HEK293 (cell line): ENCODE data around the gene SLC35F4.

Experiments
- CTCF ChIA-PET: fragments of 350-600 bp; formaldehyde crosslinking; extraction: SDS; loops from one replicate; lab custom pipeline; 2021; ENCODE audit warnings: antibody characterized with exemption; lab: Yijun Ruan, JAX
- POLR2A ChIA-PET: fragments of 300-600 bp; formaldehyde crosslinking; extraction: SDS; loops from one replicate; lab custom pipeline; 2020; ENCODE audit warnings: antibody characterized with exemption, inconsistent platforms; lab: Yijun Ruan, JAX
- H3K27ac ChIP-seq: fragments of 200-500 bp; sonication (Bioruptor generic); 2 replicates; pipeline ENCODE4 v1.5.1; 2014; ENCODE audit warnings: low read depth, low read length, control low read depth, inconsistent platforms; ENCODE audit errors: extremely low read depth
- H3K36me3 ChIP-seq, 2 experiments: fragments of 200-500 bp in 1 of 2; sonication (Bioruptor generic) in 1 of 2; 1 replicate in 1 of 2; 2 replicates in 1 of 2; pipeline ENCODE4 v1.5.1; 2014 to 2017; ENCODE audit warnings: inconsistent platforms in 2 of 2, low read length in 2 of 2; ENCODE audit not compliant: control insufficient read depth in 2 of 2, insufficient read depth in 1 of 2
- H3K4me1 ChIP-seq: fragments of 200-500 bp; sonication (Bioruptor generic); 2 replicates; pipeline ENCODE4 v1.5.1; 2014; ENCODE audit warnings: mild to moderate bottlenecking, low read length, inconsistent platforms; ENCODE audit not compliant: control insufficient read depth, insufficient read depth
- H3K4me3 ChIP-seq: 2 replicates; pipeline ENCODE4 v1.5.1; 2011; ENCODE audit warnings: low read depth, mild to moderate bottlenecking, control low read depth, low read length, moderate library complexity
- H3K9me3 ChIP-seq: fragments of 200-500 bp; sonication (Bioruptor generic); 2 replicates; pipeline ENCODE4 v1.5.1; 2014; ENCODE audit warnings: low read depth, low read length, inconsistent platforms; ENCODE audit not compliant: control insufficient read depth, insufficient read depth
- BCL11B ChIP-seq: fragments of 450-650 bp; formaldehyde crosslinking; IDR thresholded peaks from 2 replicates; pipeline ENCODE4 v1.5.1; 2016; ENCODE audit warnings: low read depth, missing biosample characterization, missing genetic modification characterization
- HOXA7 ChIP-seq: sonication (generic); formaldehyde crosslinking; IDR thresholded peaks from 2 replicates; pipeline ENCODE4 v1.8.1; 2022; ENCODE audit warnings: missing genetic modification reagents, borderline replicate concordance
- SETDB1 ChIP-seq: IDR thresholded peaks from one replicate; pipeline ENCODE4 v1.6.1; 2017; ENCODE audit warnings: mild to moderate bottlenecking, low read length, moderate library complexity, mixed read lengths; ENCODE audit not compliant: insufficient read length
- YY2 ChIP-seq: fragments of 450-650 bp; formaldehyde crosslinking; IDR thresholded peaks from 2 replicates; pipeline ENCODE4 v1.5.1; 2016; ENCODE audit warnings: missing biosample characterization, missing genetic modification characterization
- ZBTB20 ChIP-seq: fragments of 450-650 bp; formaldehyde crosslinking; IDR thresholded peaks from 2 replicates; pipeline ENCODE4 v1.5.1; 2016; ENCODE audit warnings: missing biosample characterization, missing genetic modification characterization
- ZBTB7A ChIP-seq: fragments of 450-650 bp; formaldehyde crosslinking; IDR thresholded peaks from 2 replicates; pipeline ENCODE4 v1.5.1; 2016; ENCODE audit warnings: low read depth, missing biosample characterization, missing genetic modification characterization
- ZFP37 ChIP-seq: fragments of 450-650 bp; formaldehyde crosslinking; IDR thresholded peaks from 2 replicates; pipeline ENCODE4 v1.5.1; 2016; ENCODE audit warnings: missing biosample characterization, missing genetic modification characterization
- ZIC2 ChIP-seq: fragments of 450-650 bp; formaldehyde crosslinking; IDR thresholded peaks from 2 replicates; pipeline ENCODE4 v1.5.1; 2016; ENCODE audit warnings: missing biosample characterization, missing genetic modification characterization
- ZNF132 ChIP-seq: fragments of 450-650 bp; formaldehyde crosslinking; IDR thresholded peaks from 2 replicates; pipeline ENCODE4 v1.5.1; 2017; ENCODE audit warnings: missing biosample characterization, missing genetic modification characterization, borderline replicate concordance
- ZNF169 ChIP-seq: fragments of 450-650 bp; formaldehyde crosslinking; IDR thresholded peaks from 2 replicates; pipeline ENCODE4 v1.5.1; 2016; ENCODE audit warnings: missing biosample characterization, missing genetic modification characterization
- ZNF221 ChIP-seq: fragments of 450-650 bp; formaldehyde crosslinking; IDR thresholded peaks from 2 replicates; pipeline ENCODE4 v1.5.1; 2017; ENCODE audit warnings: missing biosample characterization, missing genetic modification characterization, borderline replicate concordance
- ZNF501 ChIP-seq: fragments of 450-650 bp; formaldehyde crosslinking; IDR thresholded peaks from 2 replicates; pipeline ENCODE4 v1.5.1; 2016; ENCODE audit warnings: missing biosample characterization, missing genetic modification characterization
- ZNF521 ChIP-seq: fragments of 450-650 bp; formaldehyde crosslinking; IDR thresholded peaks from 2 replicates; pipeline ENCODE4 v1.5.1; 2017; ENCODE audit warnings: missing biosample characterization, mild to moderate bottlenecking, missing genetic modification characterization
- ZNF548 ChIP-seq: fragments of 450-650 bp; formaldehyde crosslinking; IDR thresholded peaks from 2 replicates; pipeline ENCODE4 v1.5.1; 2016; ENCODE audit warnings: missing biosample characterization, missing genetic modification characterization
- ZNF571 ChIP-seq: fragments of 450-650 bp; formaldehyde crosslinking; IDR thresholded peaks from 2 replicates; pipeline ENCODE4 v1.5.0; 2017; ENCODE audit warnings: missing biosample characterization, missing genetic modification characterization
- ZNF600 ChIP-seq: fragments of 450-650 bp; formaldehyde crosslinking; IDR thresholded peaks from 2 replicates; pipeline ENCODE4 v1.5.1; 2016; ENCODE audit warnings: missing biosample characterization, missing genetic modification characterization
- ZNF623 ChIP-seq: fragments of 450-650 bp; formaldehyde crosslinking; IDR thresholded peaks from 2 replicates; pipeline ENCODE4 v1.5.1; 2016; ENCODE audit warnings: missing biosample characterization, missing genetic modification characterization
- ZNF629 ChIP-seq: fragments of 450-650 bp; formaldehyde crosslinking; IDR thresholded peaks from 2 replicates; pipeline ENCODE4 v1.5.1; 2017; ENCODE audit warnings: missing biosample characterization, missing genetic modification characterization
- ZNF658 ChIP-seq: fragments of 450-650 bp; formaldehyde crosslinking; IDR thresholded peaks from 2 replicates; pipeline ENCODE4; 2016; ENCODE audit warnings: missing biosample characterization, missing genetic modification characterization
- ZNF785 ChIP-seq: fragments of 450-650 bp; formaldehyde crosslinking; IDR thresholded peaks from 2 replicates; pipeline ENCODE4 v1.5.1; 2016; ENCODE audit warnings: missing biosample characterization, missing genetic modification characterization
- ZSCAN23 ChIP-seq: fragments of 450-650 bp; formaldehyde crosslinking; IDR thresholded peaks from 2 replicates; pipeline ENCODE4 v1.5.1; 2016; ENCODE audit warnings: missing biosample characterization, missing genetic modification characterization
- TF ChIP-seq, protein P1 (sequence below): fragments of 450-650 bp; formaldehyde crosslinking; IDR thresholded peaks from 2 replicates; pipeline ENCODE4 v1.5.1; 2017; ENCODE audit warnings: missing biosample characterization, missing genetic modification characterization
- TF ChIP-seq, protein P2 (sequence below): fragments of 450-650 bp; formaldehyde crosslinking; IDR thresholded peaks from 2 replicates; pipeline ENCODE4 v1.5.1; 2017; ENCODE audit warnings: missing biosample characterization, missing genetic modification characterization
- TF ChIP-seq, protein P3 (sequence below): fragments of 450-650 bp; formaldehyde crosslinking; conservative IDR thresholded peaks from 2 replicates; pipeline ENCODE4 v1.5.1; 2016; ENCODE audit warnings: low read depth, missing biosample characterization, missing genetic modification characterization

Gene SLC35F4

DNA sequence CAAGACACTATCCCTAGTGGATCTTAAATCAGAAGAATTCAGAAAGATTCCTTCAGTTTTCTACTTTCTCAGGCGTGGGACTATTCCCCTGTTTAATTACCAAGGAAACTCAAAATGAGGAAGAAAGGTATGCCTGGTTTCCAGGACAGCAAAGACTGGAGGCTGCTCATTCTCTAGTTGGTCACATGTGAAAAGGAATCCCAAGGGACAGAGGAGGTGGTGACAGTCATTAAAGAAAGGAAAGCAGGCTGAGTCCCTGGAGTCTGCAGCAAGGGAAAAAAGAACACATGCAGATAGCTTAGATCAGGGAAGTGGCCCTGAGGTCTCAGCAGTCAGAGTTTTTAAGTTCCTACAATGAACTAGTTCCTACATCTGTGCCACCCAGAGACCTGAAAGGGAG, 206.8 kb downstream of the SLC35F4 start:
- TF ChIP-seq ZNF571 (tag by site-specific recombination) = no peak
- no peak for TF ChIP-seq ZFP37 (tag by site-specific recombination)
- TF ChIP-seq YY2 (tag by site-specific recombination) = no peak
- TF ChIP-seq SETDB1 = no peak
- TF ChIP-seq ZIC2 = no peak
- TF ChIP-seq, protein P1, sequence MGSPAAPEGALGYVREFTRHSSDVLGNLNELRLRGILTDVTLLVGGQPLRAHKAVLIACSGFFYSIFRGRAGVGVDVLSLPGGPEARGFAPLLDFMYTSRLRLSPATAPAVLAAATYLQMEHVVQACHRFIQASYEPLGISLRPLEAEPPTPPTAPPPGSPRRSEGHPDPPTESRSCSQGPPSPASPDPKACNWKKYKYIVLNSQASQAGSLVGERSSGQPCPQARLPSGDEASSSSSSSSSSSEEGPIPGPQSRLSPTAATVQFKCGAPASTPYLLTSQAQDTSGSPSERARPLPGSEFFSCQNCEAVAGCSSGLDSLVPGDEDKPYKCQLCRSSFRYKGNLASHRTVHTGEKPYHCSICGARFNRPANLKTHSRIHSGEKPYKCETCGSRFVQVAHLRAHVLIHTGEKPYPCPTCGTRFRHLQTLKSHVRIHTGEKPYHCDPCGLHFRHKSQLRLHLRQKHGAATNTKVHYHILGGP (tag by site-specific recombination) = no peak
- TF ChIP-seq ZNF501 = no peak
- no peak for TF ChIP-seq ZBTB20 (tag by site-specific recombination)
- no peak for TF ChIP-seq ZNF221 (tag by site-specific recombination)
- no peak for TF ChIP-seq ZNF600 (tag by site-specific recombination)
- TF ChIP-seq ZNF169 = no peak
- no peak for TF ChIP-seq ZNF785
- TF ChIP-seq, protein P2, sequence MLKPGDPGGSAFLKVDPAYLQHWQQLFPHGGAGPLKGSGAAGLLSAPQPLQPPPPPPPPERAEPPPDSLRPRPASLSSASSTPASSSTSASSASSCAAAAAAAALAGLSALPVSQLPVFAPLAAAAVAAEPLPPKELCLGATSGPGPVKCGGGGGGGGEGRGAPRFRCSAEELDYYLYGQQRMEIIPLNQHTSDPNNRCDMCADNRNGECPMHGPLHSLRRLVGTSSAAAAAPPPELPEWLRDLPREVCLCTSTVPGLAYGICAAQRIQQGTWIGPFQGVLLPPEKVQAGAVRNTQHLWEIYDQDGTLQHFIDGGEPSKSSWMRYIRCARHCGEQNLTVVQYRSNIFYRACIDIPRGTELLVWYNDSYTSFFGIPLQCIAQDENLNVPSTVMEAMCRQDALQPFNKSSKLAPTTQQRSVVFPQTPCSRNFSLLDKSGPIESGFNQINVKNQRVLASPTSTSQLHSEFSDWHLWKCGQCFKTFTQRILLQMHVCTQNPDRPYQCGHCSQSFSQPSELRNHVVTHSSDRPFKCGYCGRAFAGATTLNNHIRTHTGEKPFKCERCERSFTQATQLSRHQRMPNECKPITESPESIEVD (tag by site-specific recombination) = no peak
- TF ChIP-seq ZNF629 (tag by site-specific recombination) = no peak
- no peak overlapping the region for H3K4me3 ChIP-seq
- no peaks in the 10 kb centered on the region for H3K9me3 ChIP-seq
- CTCF ChIA-PET = no interaction called here
- H3K27ac ChIP-seq = no peak overlapping the region
- H3K4me1 ChIP-seq = no peaks in the 10 kb centered on the region
- POLR2A ChIA-PET = no interaction called here
- no peaks in the 10 kb centered on the region for H3K36me3 ChIP-seq

GRCh38 chr14:57657487-57657886, 208.4 kb downstream of the SLC35F4 start:
- peak; percentile 44; the same call in 1 of the 2 replicates for TF ChIP-seq ZBTB20 (tag by site-specific recombination)
- TF ChIP-seq BCL11B (tag by site-specific recombination) = no peak
- POLR2A ChIA-PET = no interaction called here
- Histone ChIP-seq H3K9me3 (no peaks in the 10 kb centered on the region), H3K4me1 (no peaks in the 10 kb centered on the region), H3K27ac (no peak overlapping the region), H3K4me3 (no peak overlapping the region), H3K36me3 (no peaks in the 10 kb centered on the region)
- CTCF ChIA-PET = no interaction called here

DNA sequence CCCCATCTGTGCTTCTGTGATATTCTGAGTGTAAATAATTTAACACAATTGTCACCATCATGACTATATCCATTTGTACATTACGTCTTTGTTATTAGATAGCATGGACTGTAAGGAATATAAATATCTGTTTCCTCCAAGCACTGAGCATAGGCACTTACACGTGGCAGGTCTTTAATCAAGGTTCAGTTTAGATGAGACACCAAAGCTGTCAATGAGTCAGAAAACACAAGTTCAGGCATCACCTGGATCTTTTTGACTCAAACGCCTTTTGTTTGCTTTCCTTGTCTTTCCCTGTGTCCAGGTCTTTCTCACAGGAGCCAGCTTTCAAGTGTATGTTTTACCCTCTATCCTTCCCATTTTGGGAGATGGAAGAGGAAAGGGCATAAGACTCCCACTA, 209.0 kb downstream of the SLC35F4 start:
- ChIA-PET CTCF (no interaction called here), POLR2A (no interaction called here)
- no peak overlapping the region for H3K4me3 ChIP-seq
- no peaks in the 10 kb centered on the region for H3K36me3 ChIP-seq
- no peak overlapping the region for H3K27ac ChIP-seq
- H3K9me3 ChIP-seq = no peaks in the 10 kb centered on the region
- H3K4me1 ChIP-seq = no peaks in the 10 kb centered on the region
- no peak for TF ChIP-seq ZNF658 (tag by site-specific recombination)
- TF ChIP-seq ZNF132 = no peak

DNA sequence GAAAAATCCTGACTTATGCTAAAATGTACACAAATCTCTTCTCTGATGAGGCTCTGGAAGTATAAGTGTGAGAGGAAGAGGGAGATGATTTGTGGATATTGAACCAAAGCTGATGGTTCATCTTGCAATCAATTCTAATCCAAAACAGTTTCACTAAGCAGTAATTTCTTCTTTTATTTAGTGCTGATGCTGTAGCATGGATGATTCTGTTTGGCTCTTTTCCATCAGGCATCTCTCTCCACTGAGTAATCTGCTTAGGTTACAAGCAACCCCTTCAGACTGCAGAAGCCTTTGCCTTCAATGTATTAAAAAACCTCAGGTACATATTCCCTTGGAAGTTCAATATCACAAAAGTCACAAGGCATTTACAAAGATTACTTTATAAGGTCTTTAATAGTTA, 213.1 kb downstream of the SLC35F4 start:
- no peaks in the 10 kb centered on the region for H3K36me3 ChIP-seq
- no peaks in the 10 kb centered on the region for H3K9me3 ChIP-seq
- no peaks in the 10 kb centered on the region for H3K4me1 ChIP-seq
- ChIA-PET CTCF (no interaction called here), POLR2A (no interaction called here)
- H3K27ac ChIP-seq = no peak overlapping the region
- no peak overlapping the region for H3K4me3 ChIP-seq
- TF ChIP-seq, protein P1 (tag by site-specific recombination) = no peak
- TF ChIP-seq ZNF623 (tag by site-specific recombination) = no peak
- TF ChIP-seq ZNF132 = no peak
- no peak for TF ChIP-seq ZNF521
- no peak for TF ChIP-seq ZBTB7A (tag by site-specific recombination)
- no peak for TF ChIP-seq HOXA7 (CRISPR knock-in tag)
- TF ChIP-seq ZSCAN23 (tag by site-specific recombination) = no peak
- TF ChIP-seq ZNF548 = no peak
- TF ChIP-seq, protein P3, sequence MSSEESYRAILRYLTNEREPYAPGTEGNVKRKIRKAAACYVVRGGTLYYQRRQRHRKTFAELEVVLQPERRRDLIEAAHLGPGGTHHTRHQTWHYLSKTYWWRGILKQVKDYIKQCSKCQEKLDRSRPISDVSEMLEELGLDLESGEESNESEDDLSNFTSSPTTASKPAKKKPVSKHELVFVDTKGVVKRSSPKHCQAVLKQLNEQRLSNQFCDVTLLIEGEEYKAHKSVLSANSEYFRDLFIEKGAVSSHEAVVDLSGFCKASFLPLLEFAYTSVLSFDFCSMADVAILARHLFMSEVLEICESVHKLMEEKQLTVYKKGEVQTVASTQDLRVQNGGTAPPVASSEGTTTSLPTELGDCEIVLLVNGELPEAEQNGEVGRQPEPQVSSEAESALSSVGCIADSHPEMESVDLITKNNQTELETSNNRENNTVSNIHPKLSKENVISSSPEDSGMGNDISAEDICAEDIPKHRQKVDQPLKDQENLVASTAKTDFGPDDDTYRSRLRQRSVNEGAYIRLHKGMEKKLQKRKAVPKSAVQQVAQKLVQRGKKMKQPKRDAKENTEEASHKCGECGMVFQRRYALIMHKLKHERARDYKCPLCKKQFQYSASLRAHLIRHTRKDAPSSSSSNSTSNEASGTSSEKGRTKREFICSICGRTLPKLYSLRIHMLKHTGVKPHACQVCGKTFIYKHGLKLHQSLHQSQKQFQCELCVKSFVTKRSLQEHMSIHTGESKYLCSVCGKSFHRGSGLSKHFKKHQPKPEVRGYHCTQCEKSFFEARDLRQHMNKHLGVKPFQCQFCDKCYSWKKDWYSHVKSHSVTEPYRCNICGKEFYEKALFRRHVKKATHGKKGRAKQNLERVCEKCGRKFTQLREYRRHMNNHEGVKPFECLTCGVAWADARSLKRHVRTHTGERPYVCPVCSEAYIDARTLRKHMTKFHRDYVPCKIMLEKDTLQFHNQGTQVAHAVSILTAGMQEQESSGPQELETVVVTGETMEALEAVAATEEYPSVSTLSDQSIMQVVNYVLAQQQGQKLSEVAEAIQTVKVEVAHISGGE = no peak
